IPS-18c (cell line): ENCODE results near the gene KRTAP10-3.

Experiments
- H3K4me3 ChIP-seq: 2 replicates; pipeline ENCODE4 v1.7.0; 2013; ENCODE audit warnings: low read depth, mild to moderate bottlenecking, low read length, moderate library complexity; ENCODE audit not compliant: insufficient read depth
- H3K9me3 ChIP-seq: one replicate; pipeline ENCODE4 v1.6.1; 2013; ENCODE audit warnings: mild to moderate bottlenecking, low read length, moderate library complexity; ENCODE audit not compliant: control insufficient read depth, insufficient read depth

The KRTAP10-3 gene

DNA sequence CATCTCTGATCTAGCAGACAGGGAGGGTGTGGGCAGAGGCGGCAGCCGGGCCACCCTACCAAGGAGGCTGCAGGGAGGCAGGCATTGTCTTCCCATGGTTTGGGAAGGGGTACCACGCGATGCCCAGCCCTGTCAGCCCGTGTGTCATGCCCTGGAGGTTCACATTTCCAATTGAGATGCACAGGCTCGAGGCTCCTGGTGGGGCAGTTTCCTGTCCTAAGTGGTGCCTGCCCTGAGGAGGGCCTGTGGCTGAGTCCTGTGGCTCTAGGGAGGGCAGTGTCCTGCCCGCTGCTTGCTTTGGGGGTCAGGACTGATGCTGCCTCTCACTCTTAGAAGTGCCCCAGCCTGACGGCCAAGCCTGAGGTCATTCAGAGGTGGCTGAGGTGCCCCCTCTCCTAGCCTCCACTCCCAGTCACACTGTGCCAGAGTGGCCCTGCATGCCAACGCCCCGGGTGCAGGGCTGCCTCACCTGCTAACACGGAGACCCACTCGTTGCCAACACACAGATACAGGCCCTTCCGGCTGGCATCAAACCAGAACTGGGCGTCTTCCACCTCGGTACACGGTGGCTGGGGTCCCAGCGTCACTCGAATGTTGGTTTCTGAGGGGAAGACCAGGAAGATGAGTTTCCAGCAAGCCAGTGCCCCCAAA lies 30.5 kb downstream of the KRTAP10-3 start:
- peaks cover 2% of the 10 kb centered on the region for H3K9me3 ChIP-seq

DNA sequence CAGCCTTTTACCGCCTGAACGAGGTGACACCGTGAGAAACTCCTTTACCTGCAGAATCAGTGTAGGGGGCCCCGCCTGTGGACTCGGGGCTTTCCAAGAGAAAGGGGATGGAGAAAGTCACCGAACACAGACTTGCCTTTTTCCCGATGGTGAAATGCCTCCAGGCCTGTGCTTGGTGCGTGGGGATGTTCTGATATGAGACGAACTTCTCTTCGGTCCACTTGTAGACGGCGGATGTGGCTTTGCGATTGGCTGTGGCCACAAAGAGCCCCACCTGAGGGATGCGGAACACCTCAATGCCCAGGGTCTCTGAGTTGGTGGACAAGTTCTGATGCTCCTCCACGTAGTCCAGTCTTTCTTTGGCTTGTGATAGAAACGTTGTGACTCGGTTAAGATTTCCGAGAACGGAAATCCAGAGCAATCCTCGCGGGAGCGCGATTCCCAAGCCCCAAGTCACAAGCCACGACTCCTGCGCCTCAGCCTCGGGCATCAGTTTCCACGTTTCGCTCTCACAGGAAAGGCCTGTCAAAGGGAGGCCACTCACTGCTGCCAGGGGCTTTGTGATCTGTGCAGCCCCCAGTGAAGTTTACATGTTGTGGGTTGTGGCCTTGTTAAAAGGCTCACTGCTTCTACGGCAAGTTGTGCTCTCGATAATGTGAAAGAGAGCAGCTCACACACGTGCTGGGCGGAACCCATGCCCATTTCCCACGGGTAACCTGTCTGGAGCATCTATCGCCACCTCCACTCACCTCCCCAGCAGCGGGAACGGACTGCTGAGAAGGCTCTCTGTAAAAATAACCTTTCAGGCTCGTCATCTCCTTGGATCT lies 31.2 kb downstream of the KRTAP10-3 start:
- Histone ChIP-seq H3K4me3 (no peak overlapping the region), H3K9me3 (peaks cover 2% of the 10 kb centered on the region)

More for the DNA sequence above, 30.5 kb downstream of the KRTAP10-3 start:
- no peak overlapping the region for H3K4me3 ChIP-seq

DNA sequence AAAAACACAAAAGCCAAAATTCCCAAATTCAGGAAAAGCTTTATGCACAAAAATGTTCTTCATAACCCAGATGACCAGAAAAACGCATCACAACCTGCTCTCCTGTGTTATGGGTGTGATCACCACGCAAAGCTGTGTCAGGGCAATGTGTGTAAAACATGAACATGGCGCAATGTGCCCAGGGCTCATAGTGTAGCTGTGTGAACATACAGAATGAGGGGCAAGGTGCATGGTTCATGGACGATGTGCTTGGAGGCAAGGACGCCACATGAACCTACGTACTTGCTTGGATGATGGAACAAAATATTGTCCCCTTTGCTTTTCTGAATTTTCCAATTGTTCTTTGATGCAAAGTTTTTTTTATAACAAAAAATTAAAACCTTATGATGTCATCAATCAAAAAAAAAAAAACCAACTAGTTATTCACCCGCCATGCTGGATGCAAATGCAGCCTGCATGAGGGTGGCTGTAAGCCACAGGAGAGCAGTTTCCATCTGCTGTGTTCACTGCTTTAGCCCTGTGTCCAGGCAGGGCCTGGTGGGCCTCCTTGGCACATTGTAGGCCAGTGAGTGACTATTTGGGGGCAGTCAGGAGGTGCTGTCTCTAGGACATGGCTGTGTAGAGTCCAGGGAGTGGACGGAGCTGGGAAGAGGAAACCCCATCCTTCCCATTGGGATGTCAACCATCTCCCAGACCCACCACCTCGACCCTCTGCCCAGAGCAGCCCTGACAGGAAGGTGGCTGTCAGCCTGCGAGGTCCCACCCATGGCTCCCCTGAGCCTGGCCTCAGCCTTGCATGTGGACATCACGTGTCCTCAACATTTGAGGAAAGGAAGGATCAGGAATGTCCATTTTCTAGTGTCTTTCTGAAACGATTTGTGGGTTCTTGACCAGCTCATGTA lies 32.2 kb downstream of the KRTAP10-3 start:
- H3K9me3 ChIP-seq = peaks cover 2% of the 10 kb centered on the region
- no peak overlapping the region for H3K4me3 ChIP-seq

DNA sequence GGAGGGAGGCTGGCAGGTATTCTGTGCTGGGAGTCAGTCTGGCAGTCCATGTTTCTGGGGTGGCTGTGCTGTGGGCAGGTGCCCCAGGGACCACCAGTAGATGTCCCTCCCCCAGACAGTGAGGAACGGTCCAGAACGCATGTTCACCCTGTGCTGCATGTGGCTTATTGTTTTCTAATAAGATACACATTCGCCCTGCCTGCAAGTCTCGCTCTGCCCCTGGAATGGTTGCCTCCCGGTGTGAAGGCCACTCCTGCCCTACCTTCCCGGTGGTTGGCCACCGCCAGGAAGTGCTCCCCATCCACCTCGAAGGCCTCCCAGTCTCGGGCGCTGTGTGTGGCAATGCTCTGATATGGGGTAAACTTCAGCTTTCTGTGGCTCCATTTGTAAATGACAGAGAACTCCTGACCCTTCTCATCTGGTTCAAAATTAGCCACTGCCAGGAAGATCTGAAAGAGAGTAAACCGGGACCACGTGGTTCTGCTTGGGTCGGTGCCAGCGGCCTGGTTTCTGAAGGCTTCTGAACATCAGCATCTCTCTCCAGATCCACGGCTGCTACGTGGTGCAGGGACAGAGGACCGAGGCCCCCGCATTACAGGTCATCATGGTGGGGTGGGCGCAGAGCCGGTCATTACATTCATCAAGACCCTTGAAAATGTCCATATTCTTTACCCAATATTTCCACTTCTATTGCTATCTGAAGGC lies 33.1 kb downstream of the KRTAP10-3 start:
- Histone ChIP-seq H3K4me3 (no peak overlapping the region), H3K9me3 (peaks cover 4% of the 10 kb centered on the region)

DNA sequence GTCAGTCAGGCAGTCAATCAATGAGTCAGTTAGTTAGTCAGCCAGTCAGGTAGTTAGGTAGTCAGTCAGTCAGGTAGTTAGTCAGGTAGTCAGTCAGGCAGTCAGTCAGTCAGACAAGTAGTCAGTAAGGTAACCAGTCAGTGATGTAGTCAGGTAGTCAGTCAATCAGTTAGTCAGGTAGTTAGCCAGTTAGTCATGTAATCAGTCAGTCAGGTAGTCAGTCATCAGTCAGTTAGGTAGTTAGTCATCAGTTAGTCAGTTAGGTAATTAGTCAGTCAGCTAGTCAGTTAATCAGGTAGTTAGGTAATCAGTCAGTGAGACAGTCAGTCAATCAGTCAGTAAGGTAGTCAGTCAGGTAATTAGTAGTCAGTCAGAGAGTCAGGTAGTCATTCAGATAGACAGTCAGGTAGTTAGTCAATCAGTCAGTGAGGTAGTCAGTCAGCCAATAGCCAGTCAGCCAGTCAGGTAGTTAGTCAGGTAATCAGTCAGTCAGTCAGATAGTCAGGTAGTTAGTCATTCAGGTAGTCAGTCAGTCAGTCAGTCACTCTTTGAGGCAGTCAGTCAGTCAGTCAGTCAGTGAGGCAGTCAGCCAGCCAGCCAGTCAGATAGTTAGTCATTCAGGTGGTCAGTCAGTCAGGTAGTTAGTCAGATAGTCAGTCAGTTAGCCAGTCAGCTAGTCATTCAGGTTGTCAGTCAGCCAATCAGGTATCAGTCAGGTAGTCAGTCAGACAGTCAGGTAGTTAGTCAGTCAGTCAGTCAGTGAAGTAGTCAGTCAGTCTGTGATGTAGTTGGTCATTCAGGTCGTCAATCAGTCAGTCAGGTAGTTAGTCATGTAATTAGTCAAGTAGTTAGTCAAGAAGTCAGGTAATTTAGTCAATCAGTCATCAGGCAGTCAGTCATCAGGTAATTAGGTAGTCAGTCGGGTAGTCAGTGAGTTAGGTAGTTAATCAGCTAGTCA lies 33.9 kb downstream of the KRTAP10-3 start:
- peaks cover 4% of the 10 kb centered on the region for H3K9me3 ChIP-seq
- no peak overlapping the region for H3K4me3 ChIP-seq

DNA sequence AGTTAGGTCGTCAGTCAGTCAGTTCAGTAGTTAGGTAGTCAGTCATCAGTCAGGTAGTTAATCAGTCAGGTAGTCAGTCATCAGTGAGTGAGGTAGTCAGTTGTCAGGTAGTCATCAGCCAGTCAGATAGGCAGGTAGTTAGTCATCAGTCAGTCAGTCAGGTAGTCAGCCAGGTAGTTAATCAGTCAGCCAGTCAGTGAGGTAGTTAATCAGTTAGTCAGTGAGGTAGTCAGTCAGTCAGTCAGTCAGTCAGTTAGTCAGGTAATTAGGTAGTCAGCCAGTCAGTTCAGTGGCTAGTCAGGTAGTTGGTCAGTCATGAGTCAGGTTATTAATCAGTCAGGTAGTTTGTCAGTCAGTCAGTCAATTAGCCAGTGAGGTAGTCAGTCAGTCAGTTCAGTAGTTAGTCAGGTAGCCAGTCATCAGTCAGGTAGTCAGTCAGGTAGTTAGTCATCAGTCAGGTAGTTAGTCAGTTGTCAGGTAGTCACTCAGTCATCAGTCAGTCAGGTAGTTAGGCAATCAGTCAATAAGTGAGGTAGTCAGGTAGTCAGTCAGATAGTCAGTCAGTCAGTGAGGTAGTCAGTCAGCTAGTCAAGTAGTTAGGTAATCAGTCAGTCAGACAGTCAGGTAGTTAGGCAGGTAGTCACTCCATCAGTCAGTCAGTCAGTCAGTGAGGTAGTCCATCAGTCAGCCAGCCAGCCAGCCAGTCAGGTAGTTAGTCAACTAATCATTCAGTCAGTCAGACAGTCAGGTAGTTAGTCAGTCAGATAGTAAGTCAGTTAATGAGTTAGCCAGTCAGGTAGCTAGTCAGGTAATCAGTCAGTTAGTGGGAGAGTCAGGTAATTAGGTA lies 34.8 kb downstream of the KRTAP10-3 start:
- Histone ChIP-seq H3K4me3 (no peak overlapping the region), H3K9me3 (peaks cover 4% of the 10 kb centered on the region)

DNA sequence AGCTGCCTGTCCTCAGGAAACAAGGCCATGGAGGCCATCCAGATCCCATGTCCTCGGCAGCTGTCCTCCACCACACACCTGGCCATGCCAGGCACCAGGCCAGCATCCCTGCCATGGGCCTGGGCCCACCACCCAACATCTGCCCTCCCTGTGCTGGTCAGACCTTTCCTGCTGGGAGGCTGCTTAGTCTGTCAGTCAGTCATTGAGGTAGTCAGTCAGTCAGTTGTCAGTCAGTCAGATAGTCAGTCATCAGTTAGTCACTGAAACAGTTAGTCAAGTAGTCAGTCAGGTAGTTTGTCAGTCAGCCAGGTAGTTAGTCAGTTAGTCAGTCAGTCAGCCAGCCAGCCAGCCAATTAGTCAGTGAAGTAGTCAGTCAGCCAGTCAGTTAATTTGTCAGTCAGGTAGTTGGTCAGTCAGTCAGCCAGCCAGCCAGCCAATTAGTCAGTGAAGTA lies 35.8 kb downstream of the KRTAP10-3 start:
- H3K4me3 ChIP-seq = no peak overlapping the region
- H3K9me3 ChIP-seq = peaks cover 4% of the 10 kb centered on the region

DNA sequence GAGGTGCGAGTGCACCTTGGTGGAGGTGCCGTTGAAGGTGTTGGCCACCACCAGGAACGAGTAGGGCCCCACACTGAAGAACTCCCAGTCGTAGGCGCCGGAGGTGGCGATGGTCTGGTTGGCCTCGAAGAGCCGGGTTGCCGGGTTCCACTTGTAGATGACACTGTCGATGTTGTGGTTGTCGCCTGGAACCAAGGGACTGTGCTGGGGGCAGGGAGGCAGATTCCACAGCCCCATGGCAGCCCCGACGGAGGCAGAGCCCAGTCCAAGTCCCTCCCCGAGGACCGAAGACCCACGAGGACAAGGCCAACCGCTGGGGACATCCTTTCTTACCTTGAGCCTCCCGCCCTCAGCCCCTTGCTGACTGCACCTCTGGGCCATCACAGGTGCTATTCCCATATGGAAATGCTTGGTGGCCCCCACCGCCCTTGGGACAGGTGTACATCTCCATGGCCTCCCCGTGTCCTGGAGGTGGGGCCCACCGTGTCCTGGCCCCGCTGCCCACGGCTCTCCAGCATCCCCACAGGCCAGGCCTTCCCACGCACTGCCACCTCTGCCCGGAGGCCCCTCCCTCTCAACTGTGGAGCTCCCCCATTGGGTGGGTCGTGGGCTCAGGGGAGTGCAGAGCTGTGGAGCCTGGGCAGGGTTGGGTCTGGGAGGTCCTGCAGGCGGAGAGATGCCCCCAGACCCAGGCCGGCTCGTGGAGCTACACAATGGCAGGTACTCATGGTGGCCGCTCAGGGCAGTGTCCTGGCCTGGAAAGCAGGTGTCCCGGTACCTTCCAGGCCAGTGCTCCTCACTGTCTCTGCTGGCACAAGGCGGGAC lies 36.5 kb downstream of the KRTAP10-3 start:
- peaks cover 3% of the 10 kb centered on the region for H3K9me3 ChIP-seq

DNA sequence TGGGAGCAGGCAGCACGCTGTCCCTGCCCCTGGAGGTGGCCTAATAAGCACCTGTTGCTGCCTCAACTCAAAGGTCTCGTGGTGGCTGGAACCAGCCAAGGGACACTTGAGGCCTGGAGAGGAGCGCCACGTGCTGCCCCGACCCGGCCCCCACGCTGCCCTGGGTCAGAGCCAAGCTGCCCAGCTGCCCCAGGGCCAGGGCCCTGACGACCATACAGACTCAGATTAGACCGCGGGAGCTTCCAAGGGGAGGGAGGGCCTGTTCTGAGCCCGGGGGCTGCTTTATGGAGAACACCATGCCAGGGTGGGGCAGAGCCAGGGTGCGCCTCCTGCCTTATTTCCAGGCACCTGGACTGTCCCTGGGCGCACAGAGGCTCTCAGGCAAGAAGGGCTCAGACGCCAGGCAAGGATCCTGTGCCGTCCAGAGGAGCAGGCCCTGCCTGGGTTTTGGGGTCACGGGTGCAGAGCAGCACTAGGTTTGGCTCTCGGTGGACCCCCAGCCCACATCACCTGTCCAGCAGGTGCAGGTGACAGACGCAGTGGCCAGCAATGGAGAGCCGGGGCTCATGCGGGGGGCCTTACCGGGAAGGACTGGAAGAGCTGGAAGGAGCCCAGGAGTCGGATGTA lies 37.2 kb downstream of the KRTAP10-3 start:
- no peak overlapping the region for H3K4me3 ChIP-seq
- H3K9me3 ChIP-seq = peaks cover 2% of the 10 kb centered on the region

More for the DNA sequence above, 36.5 kb downstream of the KRTAP10-3 start:
- no peak overlapping the region for H3K4me3 ChIP-seq

DNA sequence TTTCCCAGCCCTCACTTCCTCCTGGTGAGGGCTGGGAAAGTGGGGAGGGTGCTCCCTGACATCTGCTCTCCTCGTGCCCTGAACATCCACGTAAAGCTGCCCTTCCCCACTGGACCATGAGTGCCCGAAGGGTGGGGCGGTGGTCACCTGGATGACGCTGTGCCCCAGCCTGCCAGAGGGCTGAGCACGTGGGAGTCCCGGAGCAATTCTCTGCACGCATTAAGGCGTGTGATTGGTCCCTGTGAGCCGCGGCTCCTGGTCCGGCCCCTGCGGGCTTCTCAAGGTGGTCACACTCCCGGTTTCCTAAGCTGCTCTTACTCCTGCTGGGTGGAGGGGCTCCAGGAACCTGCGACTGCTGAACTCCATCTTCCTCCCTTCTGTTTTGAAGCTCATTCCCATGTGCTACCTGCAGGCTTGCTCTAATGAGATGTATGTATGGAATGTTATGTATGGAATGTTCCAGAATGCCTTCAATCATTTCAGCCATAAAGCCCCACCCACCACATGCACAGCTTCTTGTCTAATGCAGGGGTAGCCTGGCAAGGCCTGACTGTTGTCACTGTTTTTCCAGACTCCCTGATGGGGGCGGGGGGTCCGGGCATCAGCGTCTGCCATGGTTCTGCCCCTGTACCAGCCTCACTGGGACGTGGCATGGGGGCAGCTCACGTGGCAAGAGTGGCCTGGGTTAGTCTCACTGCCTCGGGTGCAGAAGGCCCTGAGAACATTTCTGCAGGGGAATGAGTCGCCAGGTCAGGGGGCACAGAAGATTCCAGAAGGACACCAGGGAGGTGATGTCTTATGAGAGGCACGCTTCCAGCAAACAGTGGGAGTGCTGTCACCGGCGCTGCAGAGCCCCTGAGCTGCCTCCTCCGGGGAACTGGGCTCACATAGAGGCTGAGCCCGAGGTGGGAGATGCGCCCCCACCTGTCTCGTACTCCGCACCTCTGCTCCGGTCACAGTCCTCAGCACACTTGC lies 38.0 kb downstream of the KRTAP10-3 start:
- H3K9me3 ChIP-seq = peaks cover 2% of the 10 kb centered on the region
- H3K4me3 ChIP-seq = no peak overlapping the region

DNA sequence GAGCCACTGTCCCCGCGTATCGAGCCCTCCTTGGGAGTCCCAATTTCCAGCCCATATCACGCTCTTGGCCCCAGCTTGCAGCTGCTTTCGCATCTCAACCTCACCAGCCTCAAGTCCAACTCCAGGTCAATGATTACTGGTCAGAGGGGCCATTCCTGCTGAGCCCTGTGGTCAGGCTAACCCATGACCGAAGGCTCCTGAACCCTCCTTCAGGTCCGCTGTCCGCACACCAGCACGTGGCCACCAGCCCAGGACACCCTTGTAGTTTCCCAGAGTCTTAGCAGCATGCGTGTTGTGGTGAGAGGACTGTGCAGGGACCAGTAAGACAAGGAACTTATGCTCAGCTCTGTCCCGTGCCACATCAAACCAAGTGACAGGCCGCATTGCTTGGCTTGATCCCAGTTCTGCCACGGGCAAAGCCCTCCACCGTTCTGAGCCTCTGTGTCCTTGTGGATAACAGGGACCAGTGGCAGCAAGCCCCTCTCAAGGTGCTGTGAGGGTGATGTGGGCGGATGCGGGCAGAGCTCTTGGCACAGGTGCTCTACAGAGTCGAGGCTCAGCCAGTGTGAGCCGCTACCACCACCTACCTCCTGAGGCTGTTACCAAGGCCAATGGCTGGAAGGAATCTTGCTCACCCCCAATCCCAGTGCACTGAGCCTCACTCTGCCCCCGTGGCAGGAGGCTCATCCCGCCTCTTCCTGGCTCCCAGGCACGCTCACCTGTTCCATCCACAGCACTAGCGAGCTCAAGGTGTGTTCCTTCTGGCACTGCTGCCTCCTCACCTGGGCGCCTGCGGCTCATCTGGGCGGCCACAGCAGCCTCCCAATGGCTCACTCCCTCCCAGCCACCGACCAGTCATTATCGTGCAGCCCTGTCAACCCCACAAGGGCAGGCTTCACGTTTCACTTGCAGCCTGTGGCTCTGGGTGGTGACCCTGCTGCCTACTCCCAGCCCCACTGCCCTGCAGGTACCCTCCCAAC lies 39.0 kb downstream of the KRTAP10-3 start:
- Histone ChIP-seq H3K9me3 (peaks cover 2% of the 10 kb centered on the region), H3K4me3 (no peak overlapping the region)

DNA sequence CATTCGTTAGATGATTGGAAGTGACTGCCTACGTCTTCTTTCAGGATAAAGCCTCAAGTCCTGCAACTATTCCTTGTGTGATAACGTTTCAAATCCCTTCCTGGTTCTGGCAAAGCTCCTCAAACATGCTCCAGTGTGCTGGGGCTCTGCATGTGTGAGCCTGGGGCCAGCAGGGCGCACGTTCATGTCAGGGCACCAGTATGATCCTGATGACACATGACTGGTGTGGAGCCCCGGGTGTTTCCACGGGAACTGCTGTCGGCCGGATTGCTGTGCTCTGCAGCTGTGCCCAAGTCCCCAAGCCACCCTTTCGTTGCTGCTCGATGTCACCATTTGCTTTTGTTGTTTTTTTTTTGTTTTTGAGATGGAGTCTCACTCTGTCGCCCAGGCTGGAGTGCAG lies 39.9 kb downstream of the KRTAP10-3 start:
- Histone ChIP-seq H3K9me3 (peaks cover 2% of the 10 kb centered on the region), H3K4me3 (no peak overlapping the region)
